ENCODE data around the gene RPN1. TPM values are rescaled to one million over a fixed set of nuclear protein-coding genes. Genes with fewer than 3 reads are reported as not detected.
"Not testable (repeated sequence)": the region's sequence is repeated elsewhere in the genome, so short reads cannot be mapped to it uniquely, and the experiment has no call there.

RPN1 gene
- polyA plus RNA-seq, 4 donors, result 43.2 to 270 (median 140) TPM

DNA sequence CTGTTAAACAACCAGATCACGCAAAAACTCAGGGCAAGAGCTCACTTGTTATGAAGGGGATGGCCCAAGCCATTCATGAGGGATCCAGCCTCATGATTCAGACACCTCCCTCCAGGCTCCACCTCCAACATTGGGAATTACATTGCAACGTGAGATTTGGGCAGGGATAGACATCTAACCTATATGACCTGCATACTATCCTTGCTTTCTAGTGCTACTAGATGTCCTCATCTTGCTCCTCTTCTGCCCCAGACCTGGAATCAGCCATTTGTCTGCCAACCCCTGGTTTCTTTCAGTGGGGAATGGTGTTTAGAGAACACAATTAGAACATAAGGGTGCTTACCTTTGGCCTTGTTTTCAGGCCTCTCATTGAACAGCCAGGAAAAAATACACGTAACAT is 63.2 kb downstream of the RPN1 start:
- Histone ChIP-seq H3K4me1 (ENCODE audit: control insufficient read depth in 3 of 3, insufficient read depth in 2 of 3, low read depth in 1 of 3, low read length in 2 of 3) (no peaks in the 10 kb centered on the region), H3K27ac (ENCODE audit: low read depth in 1 of 3, low read length in 2 of 3) (no peak overlapping the region), H3K9me3 (ENCODE audit: control insufficient read depth in 2 of 2, insufficient read depth in 1 of 2, low read depth in 1 of 2, low read length in 1 of 2) (no peaks in the 10 kb centered on the region), H3K4me3 (ENCODE audit: low read depth in 1 of 3, low read length in 3 of 3) (no peak overlapping the region), H3K27me3 (ENCODE audit: control insufficient read depth in 3 of 3, insufficient read depth in 3 of 3, low read length in 3 of 3) (peaks cover 0 to 17% (median 0%) of the 10 kb centered on the region in 3 donors), H3K36me3 (ENCODE audit: control insufficient read depth in 3 of 3, insufficient read depth in 2 of 3, low read depth in 1 of 3, low read length in 3 of 3) (no peaks in the 10 kb centered on the region)
- no peak for DNase-seq
- WGBS, 3 donors, result 75 to 89% (median 77%) methylated on average over 3 of the region's 3 CpGs
- FAIRE-seq, result no peak

DNA sequence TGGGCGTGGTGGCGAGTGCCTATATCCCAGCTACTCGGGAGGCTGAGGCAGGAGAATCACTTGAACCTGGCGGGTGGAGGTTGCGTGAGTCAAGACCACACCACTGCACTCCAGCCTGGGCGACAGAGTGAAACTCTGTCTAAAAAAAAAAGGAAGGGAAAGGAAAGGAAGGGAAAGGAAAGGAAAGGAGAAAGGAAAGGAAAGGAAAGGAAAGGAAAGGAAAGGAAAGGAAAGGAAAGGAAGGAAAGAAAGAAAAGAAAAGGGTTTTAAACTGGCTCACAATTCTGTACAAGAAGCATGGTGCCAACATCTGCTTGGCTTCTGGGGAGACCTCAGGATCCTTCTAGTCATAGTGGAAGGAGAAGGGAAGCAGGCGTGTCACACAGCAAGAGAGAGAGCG is 63.7 kb downstream of the RPN1 start:
- 85 to 91% (median 87%) methylated on average over 8 of the region's 8 CpGs for WGBS, 3 donors
- not testable (repeated sequence) for H3K4me1 ChIP-seq (ENCODE audit: control insufficient read depth in 3 of 3, insufficient read depth in 2 of 3, low read depth in 1 of 3, low read length in 2 of 3); DNase-seq; H3K4me3 ChIP-seq (ENCODE audit: low read depth in 1 of 3, low read length in 3 of 3); H3K27ac ChIP-seq (ENCODE audit: low read depth in 1 of 3, low read length in 2 of 3); FAIRE-seq; H3K9me3 ChIP-seq (ENCODE audit: control insufficient read depth in 2 of 2, insufficient read depth in 1 of 2, low read depth in 1 of 2, low read length in 1 of 2); H3K36me3 ChIP-seq (ENCODE audit: control insufficient read depth in 3 of 3, insufficient read depth in 2 of 3, low read depth in 1 of 3, low read length in 3 of 3)
- peaks cover 0 to 17% (median 0%) of the 10 kb centered on the region in 3 donors for H3K27me3 ChIP-seq (ENCODE audit: control insufficient read depth in 3 of 3, insufficient read depth in 3 of 3, low read length in 3 of 3)

GRCh38 chr3:128586391-128586790 is 64.2 kb downstream of the RPN1 start:
- H3K27ac ChIP-seq (ENCODE audit: low read depth in 1 of 3, low read length in 2 of 3); FAIRE-seq; H3K4me1 ChIP-seq (ENCODE audit: control insufficient read depth in 3 of 3, insufficient read depth in 2 of 3, low read depth in 1 of 3, low read length in 2 of 3); DNase-seq; H3K4me3 ChIP-seq (ENCODE audit: low read depth in 1 of 3, low read length in 3 of 3); H3K36me3 ChIP-seq (ENCODE audit: control insufficient read depth in 3 of 3, insufficient read depth in 2 of 3, low read depth in 1 of 3, low read length in 3 of 3); H3K9me3 ChIP-seq (ENCODE audit: control insufficient read depth in 2 of 2, insufficient read depth in 1 of 2, low read depth in 1 of 2, low read length in 1 of 2): not testable (repeated sequence)
- peaks cover 0 to 17% (median 0%) of the 10 kb centered on the region in 3 donors for H3K27me3 ChIP-seq (ENCODE audit: control insufficient read depth in 3 of 3, insufficient read depth in 3 of 3, low read length in 3 of 3)
- WGBS, 3 donors, result 73 to 87% (median 83%) methylated on average over 9 of the region's 9 CpGs

DNA sequence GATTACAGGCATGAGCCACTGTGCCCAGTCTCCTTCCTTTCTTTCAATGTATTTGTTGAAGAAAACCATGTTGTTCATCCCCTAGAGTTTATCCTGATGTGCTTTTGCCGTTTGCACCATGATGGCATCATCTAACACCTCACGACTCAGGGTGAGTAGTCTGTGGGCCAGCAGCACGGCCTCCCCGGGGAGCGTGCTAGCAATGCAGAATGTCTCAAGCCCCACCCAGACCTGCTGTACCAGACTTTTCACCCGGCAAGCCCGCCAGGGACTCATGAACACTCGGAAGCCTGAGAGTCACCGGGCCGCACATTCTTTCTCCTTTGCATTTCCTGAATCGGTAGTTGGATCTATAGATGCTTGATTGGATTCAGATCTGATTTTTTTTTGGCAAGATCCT is 64.6 kb downstream of the RPN1 start:
- 62 to 78% (median 67%) methylated on average over 11 of the region's 11 CpGs for whole genome bisulfite sequencing, 3 donors
- DNase-seq, result no peak
- FAIRE-seq, result no peak

DNA sequence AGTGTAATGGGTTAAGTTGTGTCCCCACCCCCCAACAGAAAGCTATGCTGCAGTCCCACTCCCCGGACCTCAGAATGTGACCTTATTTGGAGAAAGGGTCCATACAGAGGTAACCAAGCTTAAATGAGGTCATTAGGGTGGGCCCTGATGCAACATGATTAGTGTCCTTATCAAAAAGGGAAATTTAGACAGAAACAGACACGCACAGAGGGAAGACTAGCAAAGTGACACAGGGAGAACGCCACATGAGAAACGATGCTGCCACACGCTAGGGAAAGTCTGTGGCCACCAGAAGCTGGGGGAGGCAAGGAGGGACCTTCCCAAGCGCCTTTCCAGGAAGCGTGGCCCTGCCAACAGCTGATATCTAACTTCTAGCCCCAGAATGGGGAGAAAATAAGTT is 65.4 kb downstream of the RPN1 start:
- Histone ChIP-seq H3K4me1 (ENCODE audit: control insufficient read depth in 3 of 3, insufficient read depth in 2 of 3, low read depth in 1 of 3, low read length in 2 of 3) (no peaks in the 10 kb centered on the region), H3K27ac (ENCODE audit: low read depth in 1 of 3, low read length in 2 of 3) (no peak overlapping the region), H3K27me3 (ENCODE audit: control insufficient read depth in 3 of 3, insufficient read depth in 3 of 3, low read length in 3 of 3) (peaks cover 0 to 17% (median 0%) of the 10 kb centered on the region in 3 donors), H3K36me3 (ENCODE audit: control insufficient read depth in 3 of 3, insufficient read depth in 2 of 3, low read depth in 1 of 3, low read length in 3 of 3) (no peaks in the 10 kb centered on the region), H3K9me3 (ENCODE audit: control insufficient read depth in 2 of 2, insufficient read depth in 1 of 2, low read depth in 1 of 2, low read length in 1 of 2) (peaks cover 0 to 2% of the 10 kb centered on the region in 2 donors), H3K4me3 (ENCODE audit: low read depth in 1 of 3, low read length in 3 of 3) (no peak overlapping the region)
- FAIRE-seq (no peak), DNase-seq (no peak)
- WGBS, 3 donors, result 62 to 68% (median 67%) methylated on average over 7 of the region's 7 CpGs

More for the DNA sequence above, 64.6 kb downstream of the RPN1 start:
- H3K4me1 ChIP-seq (ENCODE audit: control insufficient read depth in 3 of 3, insufficient read depth in 2 of 3, low read depth in 1 of 3, low read length in 2 of 3), result no peaks in the 10 kb centered on the region
- no peak overlapping the region for H3K4me3 ChIP-seq (ENCODE audit: low read depth in 1 of 3, low read length in 3 of 3)
- no peaks in the 10 kb centered on the region for H3K36me3 ChIP-seq (ENCODE audit: control insufficient read depth in 3 of 3, insufficient read depth in 2 of 3, low read depth in 1 of 3, low read length in 3 of 3)
- H3K27me3 ChIP-seq (ENCODE audit: control insufficient read depth in 3 of 3, insufficient read depth in 3 of 3, low read length in 3 of 3), result peaks cover 0 to 17% (median 0%) of the 10 kb centered on the region in 3 donors
- no peak overlapping the region for H3K27ac ChIP-seq (ENCODE audit: low read depth in 1 of 3, low read length in 2 of 3)
- H3K9me3 ChIP-seq (ENCODE audit: control insufficient read depth in 2 of 2, insufficient read depth in 1 of 2, low read depth in 1 of 2, low read length in 1 of 2), result no peaks in the 10 kb centered on the region

DNA sequence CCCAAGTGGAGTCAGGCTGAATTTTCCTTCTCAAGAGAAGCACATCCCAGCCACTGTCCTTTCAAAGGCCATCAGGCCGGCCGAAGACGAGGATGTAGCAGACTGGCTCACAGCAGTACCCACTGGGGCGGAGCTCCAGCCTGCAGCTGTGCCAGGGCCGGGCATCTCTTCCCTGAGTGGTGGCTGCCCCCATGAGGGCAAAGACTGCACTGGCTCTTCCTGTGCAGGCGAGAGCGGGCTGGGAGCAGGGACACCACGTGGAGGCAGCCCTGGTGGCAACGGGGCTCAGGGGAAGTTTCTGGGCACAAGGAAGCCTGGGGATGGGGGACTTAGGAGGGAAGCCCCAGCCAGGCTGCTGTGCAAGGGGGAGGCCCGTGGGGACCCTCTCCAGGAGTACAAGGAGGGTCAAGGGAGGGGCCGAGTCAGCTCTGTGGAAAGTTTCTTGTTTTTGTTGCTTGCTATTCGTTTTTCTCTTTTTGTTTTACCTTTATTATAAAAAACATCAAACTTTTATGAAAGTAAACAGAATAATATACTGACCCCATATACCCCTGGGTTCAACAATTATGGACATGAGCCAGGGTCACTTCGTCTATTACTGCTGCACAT is 66.1 kb downstream of the RPN1 start:
- H3K9me3 ChIP-seq (ENCODE audit: control insufficient read depth in 2 of 2, insufficient read depth in 1 of 2, low read depth in 1 of 2, low read length in 1 of 2), result peaks cover 0 to 7% of the 10 kb centered on the region in 2 donors
- 12 to 21% (median 17%) methylated on average over 13 of the region's 13 CpGs for WGBS, 3 donors
- H3K4me1 ChIP-seq (ENCODE audit: control insufficient read depth in 3 of 3, insufficient read depth in 2 of 3, low read depth in 1 of 3, low read length in 2 of 3), result no peaks in the 10 kb centered on the region
- H3K27ac ChIP-seq (ENCODE audit: low read depth in 1 of 3, low read length in 2 of 3), result no peak overlapping the region
- DNase-seq (peak; percentile 55 to 71), FAIRE-seq (no peak)
- H3K4me3 ChIP-seq (ENCODE audit: low read depth in 1 of 3, low read length in 3 of 3), result no peak overlapping the region
- no peaks in the 10 kb centered on the region for H3K36me3 ChIP-seq (ENCODE audit: control insufficient read depth in 3 of 3, insufficient read depth in 2 of 3, low read depth in 1 of 3, low read length in 3 of 3)
- peaks cover 0 to 17% (median 0%) of the 10 kb centered on the region in 3 donors for H3K27me3 ChIP-seq (ENCODE audit: control insufficient read depth in 3 of 3, insufficient read depth in 3 of 3, low read length in 3 of 3)

DNA sequence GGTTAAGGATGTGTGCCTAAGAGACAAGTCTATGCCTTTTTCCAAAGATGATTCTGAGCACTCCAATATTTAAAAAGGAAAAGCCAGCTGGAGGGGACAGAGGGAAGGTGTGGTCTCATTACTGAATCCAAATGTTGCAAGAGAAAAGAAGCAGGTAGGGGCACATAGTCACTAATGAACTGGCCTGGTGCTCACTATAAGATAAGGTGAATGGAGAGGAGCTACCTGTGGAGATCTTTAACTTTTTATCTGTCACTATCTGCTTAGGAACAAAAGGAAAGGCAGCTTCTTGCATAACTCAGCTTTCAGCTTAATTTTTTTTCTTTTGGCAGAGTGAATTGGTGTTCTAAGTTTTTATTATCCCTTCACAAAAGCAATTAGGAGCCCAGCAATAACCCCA is 69.1 kb downstream of the RPN1 start:
- Histone ChIP-seq H3K4me3 (ENCODE audit: low read depth in 1 of 3, low read length in 3 of 3) (no peak overlapping the region), H3K9me3 (ENCODE audit: control insufficient read depth in 2 of 2, insufficient read depth in 1 of 2, low read depth in 1 of 2, low read length in 1 of 2) (peaks cover 0 to 7% of the 10 kb centered on the region in 2 donors), H3K36me3 (ENCODE audit: control insufficient read depth in 3 of 3, insufficient read depth in 2 of 3, low read depth in 1 of 3, low read length in 3 of 3) (no peaks in the 10 kb centered on the region), H3K27ac (ENCODE audit: low read depth in 1 of 3, low read length in 2 of 3) (no peak overlapping the region), H3K4me1 (ENCODE audit: control insufficient read depth in 3 of 3, insufficient read depth in 2 of 3, low read depth in 1 of 3, low read length in 2 of 3) (no peaks in the 10 kb centered on the region), H3K27me3 (ENCODE audit: control insufficient read depth in 3 of 3, insufficient read depth in 3 of 3, low read length in 3 of 3) (peaks cover 0 to 14% (median 0%) of the 10 kb centered on the region in 3 donors)
- DNase-seq, result no peak
- no peak for FAIRE-seq

GRCh38 chr3:128579927-128580326 is 70.7 kb downstream of the RPN1 start:
- Histone ChIP-seq H3K9me3 (ENCODE audit: control insufficient read depth in 2 of 2, insufficient read depth in 1 of 2, low read depth in 1 of 2, low read length in 1 of 2) (peaks cover 0 to 7% of the 10 kb centered on the region in 2 donors), H3K27me3 (ENCODE audit: control insufficient read depth in 3 of 3, insufficient read depth in 3 of 3, low read length in 3 of 3) (peaks cover 0 to 10% (median 0%) of the 10 kb centered on the region in 3 donors), H3K4me1 (ENCODE audit: control insufficient read depth in 3 of 3, insufficient read depth in 2 of 3, low read depth in 1 of 3, low read length in 2 of 3) (no peaks in the 10 kb centered on the region), H3K27ac (ENCODE audit: low read depth in 1 of 3, low read length in 2 of 3) (no peak overlapping the region), H3K4me3 (ENCODE audit: low read depth in 1 of 3, low read length in 3 of 3) (no peak overlapping the region), H3K36me3 (ENCODE audit: control insufficient read depth in 3 of 3, insufficient read depth in 2 of 3, low read depth in 1 of 3, low read length in 3 of 3) (no peaks in the 10 kb centered on the region)
- FAIRE-seq (no peak), DNase-seq (no peak)
- WGBS, 3 donors, result 74 to 90% (median 80%) methylated on average over 2 of the region's 2 CpGs

- DNase-seq, result no peak
- Histone ChIP-seq H3K36me3 (ENCODE audit: control insufficient read depth in 3 of 3, insufficient read depth in 2 of 3, low read depth in 1 of 3, low read length in 3 of 3) (no peaks in the 10 kb centered on the region), H3K4me1 (ENCODE audit: control insufficient read depth in 3 of 3, insufficient read depth in 2 of 3, low read depth in 1 of 3, low read length in 2 of 3) (no peaks in the 10 kb centered on the region), H3K27me3 (ENCODE audit: control insufficient read depth in 3 of 3, insufficient read depth in 3 of 3, low read length in 3 of 3) (peaks cover 0 to 4% (median 0%) of the 10 kb centered on the region in 3 donors), H3K4me3 (ENCODE audit: low read depth in 1 of 3, low read length in 3 of 3) (no peak overlapping the region), H3K27ac (ENCODE audit: low read depth in 1 of 3, low read length in 2 of 3) (no peak overlapping the region), H3K9me3 (ENCODE audit: control insufficient read depth in 2 of 2, insufficient read depth in 1 of 2, low read depth in 1 of 2, low read length in 1 of 2) (peaks cover 0 to 7% of the 10 kb centered on the region in 2 donors)
- FAIRE-seq, result no peak
- 76 to 84% (median 81%) methylated on average over 9 of the region's 9 CpGs for WGBS, 3 donors
These were observed 72.3 kb downstream of the RPN1 start for GRCh38 chr3:128578346-128578745.

All from small intestine (tissue), 7 donors.